ENCODE data around the gene AIG1.
"Not testable (repeated sequence)": the region's sequence is repeated elsewhere in the genome, so short reads cannot be mapped to it uniquely, and the experiment has no call there.

The AIG1 gene

DNA sequence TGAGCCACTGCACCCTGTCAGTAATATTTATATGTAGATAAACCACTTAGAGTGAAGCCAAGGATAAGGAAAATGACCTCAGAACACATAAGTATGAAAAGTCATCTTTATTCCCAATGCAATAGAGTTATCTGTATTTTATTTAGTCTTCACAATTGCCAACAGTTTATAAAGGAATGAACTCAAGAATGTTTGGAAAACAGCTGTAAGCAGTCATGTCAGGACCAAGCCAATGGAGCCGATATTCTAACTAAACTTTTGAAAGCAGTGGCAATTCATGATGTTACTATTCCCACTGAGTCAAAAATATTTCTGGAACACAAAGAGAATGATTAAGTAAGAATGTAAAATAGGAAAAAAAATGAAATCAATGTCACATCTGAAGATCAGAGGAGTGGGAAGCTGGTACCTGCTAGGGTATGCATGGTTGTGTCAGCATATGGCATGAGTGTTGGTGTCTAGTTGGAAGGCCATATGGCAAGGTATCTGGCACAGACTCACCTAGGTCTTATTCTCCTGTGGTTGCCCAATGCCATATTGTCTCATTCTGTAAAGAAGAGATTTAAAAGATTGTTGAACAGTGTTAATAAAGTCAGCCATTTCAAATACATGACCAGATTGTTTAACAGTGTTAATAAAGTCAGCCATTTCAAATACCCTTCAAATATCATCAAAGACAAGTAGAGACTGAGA lies 271.6 kb downstream of the AIG1 start:
- peak; percentile 33 for DNase-seq (ENCODE audit: low read depth)

- DNase-seq (ENCODE audit: low read depth) = no peak
Observed at GRCh38 chr6:143333081-143333480, 272.4 kb downstream of the AIG1 start.

GRCh38 chr6:143333749-143334520 lies 273.2 kb downstream of the AIG1 start:
- DNase-seq (ENCODE audit: low read depth) = no peak

- DNase-seq (ENCODE audit: low read depth) = no peak
Observed at GRCh38 chr6:143335865-143336264, 275.2 kb downstream of the AIG1 start.

- no peak for DNase-seq (ENCODE audit: low read depth)
Observed at GRCh38 chr6:143336446-143337152, 275.9 kb downstream of the AIG1 start.

GRCh38 chr6:143337201-143337949 lies 276.7 kb downstream of the AIG1 start:
- no peak for DNase-seq (ENCODE audit: low read depth)

DNA sequence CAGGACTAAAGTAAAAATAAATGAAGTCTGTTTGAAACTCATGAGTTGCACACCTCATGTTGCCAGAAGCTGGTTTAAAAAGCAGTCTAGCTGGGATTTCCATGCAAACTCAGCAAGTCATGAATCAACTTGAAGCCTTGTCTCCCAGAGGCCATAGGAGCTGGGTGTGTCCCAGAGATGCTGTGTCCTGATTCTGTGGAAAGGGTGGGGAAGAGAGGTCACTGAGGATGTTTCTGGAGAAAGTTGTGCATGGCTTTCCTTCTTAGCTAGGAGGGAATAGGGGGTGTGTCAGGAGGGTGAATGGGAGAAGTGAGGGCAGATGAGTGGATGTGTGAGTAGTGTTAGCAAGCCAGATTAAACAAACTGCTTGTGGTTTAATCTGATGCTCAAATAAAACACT lies 278.5 kb downstream of the AIG1 start:
- no peak for DNase-seq (ENCODE audit: low read depth)

- not testable (repeated sequence) for DNase-seq (ENCODE audit: low read depth)
Observed at GRCh38 chr6:143345477-143345876, 284.8 kb downstream of the AIG1 start.

- DNase-seq (ENCODE audit: low read depth) = no peak
Observed at GRCh38 chr6:143346004-143346403, 285.3 kb downstream of the AIG1 start.

DNA sequence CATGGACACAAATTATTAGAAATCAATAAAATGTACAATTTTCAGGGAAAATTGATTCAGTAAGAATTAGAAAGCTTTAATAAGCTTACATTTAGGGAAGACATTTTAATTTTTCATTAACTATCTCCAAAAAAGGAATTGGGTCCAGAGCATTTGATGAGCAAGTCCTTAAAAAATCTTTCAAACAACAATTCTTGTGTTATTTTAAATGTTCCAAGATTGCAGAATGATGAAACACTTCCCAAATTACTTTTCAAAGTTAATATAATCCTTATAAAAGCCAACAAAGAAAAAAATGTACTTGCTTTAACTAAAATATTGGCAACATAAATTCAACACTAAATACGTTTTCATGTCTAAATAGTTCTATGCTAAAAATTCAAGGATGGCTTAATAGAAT lies 287.8 kb downstream of the AIG1 start:
- DNase-seq (ENCODE audit: low read depth) = no peak

- no peak for DNase-seq (ENCODE audit: low read depth)
Observed at GRCh38 chr6:143349530-143349929, 288.8 kb downstream of the AIG1 start.

- no peak for DNase-seq (ENCODE audit: low read depth)
Observed at GRCh38 chr6:143356101-143356880, 295.6 kb downstream of the AIG1 start.

- no peak for DNase-seq (ENCODE audit: low read depth)
Observed at GRCh38 chr6:143357152-143357551, 296.5 kb downstream of the AIG1 start.

GRCh38 chr6:143357561-143358255 lies 297.0 kb downstream of the AIG1 start:
- no peak for DNase-seq (ENCODE audit: low read depth)

GRCh38 chr6:143361536-143362191 lies 301.0 kb downstream of the AIG1 start:
- no peak for DNase-seq (ENCODE audit: low read depth)

DNA sequence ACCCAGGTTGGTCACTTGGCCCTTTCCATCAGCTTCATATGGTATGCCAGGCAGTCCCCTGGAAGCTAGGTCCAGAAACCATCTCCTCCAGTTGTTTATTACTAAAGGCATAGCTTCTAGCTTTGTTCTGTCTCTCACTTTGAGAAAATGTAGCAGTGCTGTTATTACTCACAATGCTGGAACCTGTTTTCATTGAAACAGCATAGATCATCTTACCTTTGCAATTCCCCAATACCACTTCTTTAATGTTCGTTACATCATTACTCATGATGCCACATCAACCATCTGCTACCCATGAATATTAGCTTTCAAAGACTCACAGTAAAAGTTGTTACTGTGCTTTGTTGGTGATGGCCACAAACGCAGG lies 301.5 kb downstream of the AIG1 start:
- DNase-seq (ENCODE audit: low read depth) = no peak

DNA sequence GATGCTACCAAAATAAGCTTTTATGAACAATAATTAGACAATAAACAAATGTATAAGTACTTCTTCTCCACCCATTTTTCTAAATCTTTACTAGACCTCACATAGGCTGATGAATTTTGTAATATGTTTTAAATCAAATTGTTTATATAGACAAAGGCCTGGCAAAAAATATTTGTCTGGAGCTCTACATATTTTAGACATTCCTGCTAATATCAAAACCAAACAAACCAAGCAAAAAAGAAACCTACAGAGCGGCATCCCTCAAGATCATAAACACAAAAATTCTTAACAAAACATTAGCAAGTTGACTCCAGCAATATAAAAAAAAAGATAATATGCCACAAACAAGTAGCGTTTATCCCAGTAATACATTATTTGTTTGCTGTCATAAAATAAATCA lies 302.6 kb downstream of the AIG1 start:
- DNase-seq (ENCODE audit: low read depth) = no peak

- peak; percentile 21 for DNase-seq (ENCODE audit: low read depth)
Observed at GRCh38 chr6:143368426-143368825, 307.7 kb downstream of the AIG1 start.

DNA sequence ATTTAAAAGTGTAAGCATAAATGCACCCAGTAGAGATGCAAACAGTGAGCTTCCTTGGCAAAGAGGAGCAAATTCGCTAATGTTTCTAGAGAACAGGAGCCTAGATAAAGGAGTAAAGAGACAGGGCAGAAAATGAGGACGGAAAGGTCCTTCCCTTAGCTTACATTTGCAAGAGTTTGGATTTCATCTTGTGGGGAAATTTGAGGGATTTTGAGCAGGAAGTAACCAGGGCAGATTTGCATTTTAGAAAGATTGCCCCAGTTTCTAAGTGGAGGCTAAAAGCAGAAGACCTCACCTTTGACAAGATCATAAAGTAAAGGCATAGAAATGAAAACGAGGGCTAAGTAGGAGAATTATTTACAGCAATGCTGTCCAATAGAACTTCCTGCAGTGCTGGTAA lies 309.3 kb downstream of the AIG1 start:
- DNase-seq (ENCODE audit: low read depth) = no peak

- no peak for DNase-seq (ENCODE audit: low read depth)
Observed at GRCh38 chr6:143370812-143371370, 310.2 kb downstream of the AIG1 start.
